K562 (cell line): ENCODE measurements around the gene CABP2. TPM values are rescaled to one million over a fixed set of nuclear protein-coding genes. Genes with fewer than 3 reads are reported as not detected.
A peak's percentile ranks its signal among the peaks of the same experiment; 100 is the strongest.

Experiments
- HSF4 ChIP-seq: fragments of 250-450 bp; sonication (Bioruptor Pico); IDR thresholded peaks from 2 replicates; pipeline ENCODE4 v2.1.2; 2022; ENCODE audit warnings: mild to moderate bottlenecking, moderate library complexity, borderline replicate concordance
- JUN ChIP-seq, 2 experiments: sonication (generic) in 1 of 2; formaldehyde crosslinking in 1 of 2; IDR thresholded peaks; 2 replicates each; pipeline versions ENCODE4 v1.6.1 to v1.8.0; 2012 to 2022; ENCODE audit warnings: borderline replicate concordance in 2 of 2, mild to moderate bottlenecking in 2 of 2, improper control_type of control experiment in 1 of 2, low read depth in 1 of 2, low read length in 1 of 2, missing genetic modification reagents in 1 of 2
- NCOA4 ChIP-seq: fragments of 450-650 bp; IDR thresholded peaks from 2 replicates; pipeline ENCODE4 v1.6.1; 2018; ENCODE audit warnings: mild to moderate bottlenecking; ENCODE audit not compliant: partially characterized antibody
- TFAM ChIP-seq: fragments of 250-450 bp; sonication (Bioruptor Pico); conservative IDR thresholded peaks from 2 replicates; pipeline ENCODE4 v1.5.0; 2021; ENCODE audit warnings: mild to moderate bottlenecking, moderate library complexity
- polyA plus RNA-seq, 8 experiments: library from polyadenylated mRNA; depleted of rRNA in 4 of 8; stranded (reverse) in 5 of 8; unstranded in 3 of 8; fragments of >200 nt; fragmentation: Nextera tagmentation in 2 of 8; fragmentation: Illumina TruSeq in 1 of 8; extraction: Ambion mirVana in 2 of 8; extraction: Trizol in 1 of 8; gene quantifications; 2 replicates each; pipeline versions ENCODE4 v1.2.1 to v1.2.3, GENCODE V29; 2011 to 2014; ENCODE audit warnings: inconsistent platforms in 1 of 8, missing spikeins in 1 of 8
- total RNA-seq, 7 experiments: library from RNA; depleted of rRNA in 6 of 7; stranded (reverse); fragments of >200 nt in 6 of 7; fragmentation: Illumina TruSeq in 2 of 7; extraction: Trizol in 2 of 7; gene quantifications; 2 replicates each; pipeline versions ENCODE4 v1.2.1 to v1.2.3, GENCODE V29; 2011 to 2021; ENCODE audit warnings: low replicate concordance in 1 of 7
- TF ChIP-seq, protein P1 (sequence below): fragments of 150-350 bp; conservative IDR thresholded peaks from 2 replicates; pipeline ENCODE4 v1.6.1; 2014; ENCODE audit warnings: low read length

CABP2 gene
- total and polyA plus RNA-seq, 9 of the 15 experiments (the other 6 are each of a cell fraction or from before 2014, with no cell fraction given): not detected

DNA sequence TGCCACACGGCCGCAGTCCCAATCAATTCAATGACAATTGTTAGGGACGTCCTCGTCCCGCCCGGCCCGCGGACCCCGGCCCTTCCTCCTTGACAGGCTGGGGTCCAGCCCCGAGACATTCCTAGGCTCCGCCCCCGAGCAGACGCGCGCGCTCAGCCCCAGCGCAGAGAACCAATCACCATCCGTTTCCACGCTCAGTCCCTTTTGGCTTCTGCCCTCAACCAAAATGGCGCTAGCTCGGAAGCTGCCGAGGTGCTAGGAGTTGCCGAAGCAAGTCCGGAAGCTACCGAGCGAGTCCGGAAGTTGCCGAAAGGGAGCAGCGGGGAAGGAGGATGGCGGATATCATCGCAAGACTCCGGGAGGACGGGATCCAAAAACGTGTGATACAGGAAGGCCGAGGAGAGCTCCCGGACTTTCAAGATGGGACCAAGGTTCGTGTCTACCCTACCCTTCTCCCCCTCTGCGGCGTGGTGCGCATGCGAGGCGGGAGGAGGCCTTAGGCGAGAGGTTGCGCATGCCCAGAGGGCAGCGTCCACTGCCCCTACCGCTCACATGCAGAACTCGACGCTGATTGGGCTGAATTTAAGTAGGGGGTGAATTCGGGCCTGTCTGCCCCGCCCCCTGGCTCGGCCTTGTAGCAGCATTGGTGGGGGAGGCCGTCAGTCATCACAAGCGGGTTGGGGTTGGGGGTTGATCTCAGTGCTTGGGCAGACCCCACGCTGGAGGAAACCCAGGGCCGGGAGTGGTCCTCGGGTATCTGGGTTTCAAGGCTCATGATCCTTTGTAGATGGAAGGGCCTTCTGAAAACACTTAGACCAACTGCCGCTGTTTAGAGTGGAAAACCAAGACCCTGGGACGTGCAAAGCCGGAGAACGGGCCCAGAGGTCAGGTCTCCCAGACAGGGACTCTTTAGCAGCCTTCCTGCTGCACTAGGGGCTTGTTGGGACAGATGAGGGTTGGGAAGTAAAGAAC is 40.1 kb downstream of the CABP2 start, which contains the start of gene AIP (continued):
- TF ChIP-seq TFAM (CRISPR knock-in tag) (no peak), HSF4 (no peak), NCOA4 (no peak), JUN (IDR thresholded peaks at IDR 0.05; ENCODE audit: borderline replicate concordance, low read depth, low read length) (peak; percentile 68; the same call in 1 of the 2 replicates), JUN (CRISPR knock-in tag; IDR thresholded peaks at IDR 0.05; ENCODE audit: borderline replicate concordance) (peak; percentile 99)
- TF ChIP-seq, protein P1, sequence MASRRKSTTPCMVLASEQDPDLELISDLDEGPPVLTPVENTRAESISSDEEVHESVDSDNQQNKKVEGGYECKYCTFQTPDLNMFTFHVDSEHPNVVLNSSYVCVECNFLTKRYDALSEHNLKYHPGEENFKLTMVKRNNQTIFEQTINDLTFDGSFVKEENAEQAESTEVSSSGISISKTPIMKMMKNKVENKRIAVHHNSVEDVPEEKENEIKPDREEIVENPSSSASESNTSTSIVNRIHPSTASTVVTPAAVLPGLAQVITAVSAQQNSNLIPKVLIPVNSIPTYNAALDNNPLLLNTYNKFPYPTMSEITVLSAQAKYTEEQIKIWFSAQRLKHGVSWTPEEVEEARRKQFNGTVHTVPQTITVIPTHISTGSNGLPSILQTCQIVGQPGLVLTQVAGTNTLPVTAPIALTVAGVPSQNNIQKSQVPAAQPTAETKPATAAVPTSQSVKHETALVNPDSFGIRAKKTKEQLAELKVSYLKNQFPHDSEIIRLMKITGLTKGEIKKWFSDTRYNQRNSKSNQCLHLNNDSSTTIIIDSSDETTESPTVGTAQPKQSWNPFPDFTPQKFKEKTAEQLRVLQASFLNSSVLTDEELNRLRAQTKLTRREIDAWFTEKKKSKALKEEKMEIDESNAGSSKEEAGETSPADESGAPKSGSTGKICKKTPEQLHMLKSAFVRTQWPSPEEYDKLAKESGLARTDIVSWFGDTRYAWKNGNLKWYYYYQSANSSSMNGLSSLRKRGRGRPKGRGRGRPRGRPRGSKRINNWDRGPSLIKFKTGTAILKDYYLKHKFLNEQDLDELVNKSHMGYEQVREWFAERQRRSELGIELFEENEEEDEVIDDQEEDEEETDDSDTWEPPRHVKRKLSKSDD: no peak
